Karpas-422 (cell line): ENCODE results near the gene MTMR8. TPM values are rescaled to one million over a fixed set of nuclear protein-coding genes. Genes with fewer than 3 reads are reported as not detected.

Source experiments
- DNase-seq: peaks from one replicate; pipeline ENCODE4 v3.0.0-alpha.2; 2015
- H2AFZ ChIP-seq: fragments of 200-600 bp; sonication (generic); 2 replicates; pipeline ENCODE4 v1.6.1; 2014; ENCODE audit warnings: antibody characterized with exemption, low read length, mixed read lengths
- H3K27ac ChIP-seq: fragments of 200-600 bp; sonication (generic); 2 replicates; pipeline ENCODE4 v1.5.1; 2014; ENCODE audit warnings: mild to moderate bottlenecking, low read length, moderate library complexity
- H3K27me3 ChIP-seq: fragments of 200-600 bp; sonication (generic); 2 replicates; pipeline ENCODE4 v1.6.1; 2014; ENCODE audit warnings: low read length, mixed read lengths
- H3K36me3 ChIP-seq: fragments of 200-600 bp; sonication (generic); 2 replicates; pipeline ENCODE4 v1.6.1; 2014; ENCODE audit warnings: low read length, mixed read lengths; ENCODE audit not compliant: insufficient read depth
- H3K4me1 ChIP-seq: fragments of 200-600 bp; sonication (generic); 2 replicates; pipeline ENCODE4 v1.6.1; 2014; ENCODE audit warnings: mild to moderate bottlenecking, low read length, mixed read lengths
- H3K4me2 ChIP-seq: fragments of 200-600 bp; sonication (generic); 2 replicates; pipeline ENCODE4 v1.6.1; 2014; ENCODE audit warnings: low read length, low read depth, mild to moderate bottlenecking; ENCODE audit not compliant: poor library complexity, severe bottlenecking
- H3K4me3 ChIP-seq: fragments of 200-600 bp; sonication (generic); 2 replicates; pipeline ENCODE4 v1.5.1; 2014; ENCODE audit warnings: mild to moderate bottlenecking, antibody characterized with exemption, low read length, mixed read lengths
- H3K79me2 ChIP-seq: fragments of 200-600 bp; sonication (generic); 2 replicates; pipeline ENCODE4 v1.6.1; 2014; ENCODE audit warnings: mild to moderate bottlenecking, low read length, mixed read lengths
- H3K9ac ChIP-seq: fragments of 200-600 bp; sonication (generic); 2 replicates; pipeline ENCODE4 v1.6.0; 2014; ENCODE audit warnings: low read length
- H3K9me2 ChIP-seq: fragments of 200-600 bp; sonication (generic), shearing (Covaris generic); replicated peaks from 2 replicates; pipeline ENCODE4 v1.6.0; 2014; ENCODE audit warnings: mild to moderate bottlenecking, low read length, moderate library complexity; ENCODE audit not compliant: insufficient read depth
- H3K9me3 ChIP-seq: fragments of 300-700, 200-600 bp; sonication (generic); 2 replicates; pipeline ENCODE4 v1.6.1; 2014; ENCODE audit warnings: low read length, mixed read lengths
- H4K20me1 ChIP-seq: fragments of 200-600 bp; sonication (generic); 2 replicates; pipeline ENCODE4 v1.6.1; 2014; ENCODE audit warnings: mild to moderate bottlenecking, antibody characterized with exemption, low read length, low read depth; ENCODE audit not compliant: insufficient read depth
- total RNA-seq: library from RNA; depleted of rRNA; stranded (reverse); fragments of >200 nt; shearing (Covaris generic); gene quantifications from 2 replicates; pipeline ENCODE4 v1.2.3, GENCODE V29; 2014; ENCODE audit warnings: low replicate concordance; rRNA removed

Gene MTMR8
- total RNA-seq, 1 experiment from 2014 or later = 4.6 TPM

DNA sequence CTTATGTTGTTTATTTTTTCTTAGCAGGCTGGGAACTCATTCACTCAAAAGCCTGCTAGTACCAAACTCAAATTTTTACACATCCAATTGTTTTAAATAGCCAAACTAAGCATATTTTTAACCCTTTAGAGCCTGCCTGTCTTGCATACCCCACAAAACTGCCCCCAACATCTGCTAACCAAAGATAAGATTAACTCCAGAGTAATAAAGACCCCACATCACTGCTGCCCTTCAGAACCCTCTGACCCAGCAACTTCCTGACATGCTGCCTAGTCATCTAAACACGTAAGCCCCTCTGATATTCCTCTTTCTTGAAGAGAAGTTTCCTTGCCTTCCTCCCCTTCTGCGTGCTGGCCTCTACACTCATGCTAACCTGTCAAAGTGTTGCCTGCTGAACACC is 104.1 kb downstream of the MTMR8 start:
- Histone ChIP-seq H3K27ac (no peak overlapping the region), H3K79me2 (no peaks in the 10 kb centered on the region), H3K4me2 (no peak overlapping the region), H2AFZ (no peak overlapping the region), H3K9me3 (no peaks in the 10 kb centered on the region), H3K36me3 (no peaks in the 10 kb centered on the region), H3K4me3 (no peak overlapping the region), H3K9me2 (no peaks in the 10 kb centered on the region), H3K9ac (no peak overlapping the region), H3K4me1 (no peaks in the 10 kb centered on the region), H4K20me1 (no peaks in the 10 kb centered on the region), H3K27me3 (no peaks in the 10 kb centered on the region)
- no peak for DNase-seq

DNA sequence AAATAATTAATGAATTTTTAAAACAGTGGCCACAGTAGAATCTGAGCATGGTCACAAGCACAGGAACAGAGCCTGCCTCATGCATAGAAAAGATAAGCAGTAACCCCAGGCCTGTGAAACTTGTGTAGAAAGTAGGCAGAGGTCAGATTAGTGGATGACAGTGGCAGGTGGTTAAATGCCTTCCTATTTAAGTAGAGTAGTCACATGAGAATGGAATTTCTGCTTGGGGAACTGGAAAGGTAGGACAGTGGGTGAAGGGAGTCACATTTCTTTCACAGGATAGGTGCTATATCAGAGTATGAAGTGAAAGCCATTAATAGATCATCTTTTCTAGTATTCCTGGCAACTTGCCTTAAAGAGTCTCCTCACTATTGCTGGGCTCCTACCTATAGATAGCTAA is 130.0 kb downstream of the MTMR8 start:
- Histone ChIP-seq H3K4me3 (no peak overlapping the region), H3K4me2 (no peak overlapping the region), H4K20me1 (no peaks in the 10 kb centered on the region), H3K27me3 (no peaks in the 10 kb centered on the region), H3K36me3 (no peaks in the 10 kb centered on the region), H3K4me1 (no peaks in the 10 kb centered on the region), H3K9ac (no peak overlapping the region), H2AFZ (no peak overlapping the region), H3K79me2 (no peaks in the 10 kb centered on the region), H3K9me3 (0 out of 2 replicates have a peak, but pooled peaks cover 8% of the 10 kb centered on the region), H3K9me2 (no peaks in the 10 kb centered on the region), H3K27ac (no peak overlapping the region)
- no peak for DNase-seq

DNA sequence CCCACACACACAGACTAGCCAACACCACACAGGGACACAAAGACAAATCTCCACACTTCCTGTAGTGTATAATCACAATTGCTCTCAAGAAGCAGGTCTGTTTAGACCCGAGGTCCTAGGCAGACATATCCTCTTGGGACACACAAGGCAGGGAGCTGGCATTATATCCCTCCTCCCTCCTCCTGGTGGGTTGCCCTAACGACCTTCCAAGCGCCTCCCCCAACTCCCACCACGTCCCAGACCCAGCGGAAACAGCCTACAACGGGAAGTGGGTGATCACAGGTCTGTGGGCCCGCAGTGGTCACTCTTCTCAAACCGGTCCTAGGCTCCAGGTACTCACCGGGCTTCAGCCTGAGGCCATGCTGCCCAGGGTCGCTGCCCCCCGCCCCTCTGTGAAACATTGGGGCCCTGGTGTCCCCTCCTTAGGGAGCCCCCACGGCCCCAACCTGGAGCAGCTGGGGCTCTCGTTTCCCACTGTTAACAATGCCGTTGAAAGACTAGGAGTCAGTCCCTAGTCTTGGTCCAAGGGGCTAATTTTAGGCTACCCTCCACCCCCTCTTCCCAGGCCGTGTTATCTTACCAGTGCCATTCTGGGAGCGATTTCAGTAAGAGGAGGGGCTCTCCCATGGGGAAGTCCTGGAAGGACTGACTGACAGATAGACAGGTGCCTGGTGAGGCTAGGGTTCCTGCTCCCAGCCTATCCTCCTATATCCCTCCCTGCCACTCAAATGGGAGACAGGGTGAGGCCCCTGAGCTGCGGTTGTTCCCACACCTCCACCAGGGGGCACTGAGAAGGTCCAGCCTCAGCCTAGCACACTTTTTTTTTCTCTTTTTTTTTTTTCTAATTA is 164.9 kb downstream of the MTMR8 start, which contains the start of gene ASB12:
Gene ASB12, minus strand, starts transcription at position 485 of the 848 bp plus-strand sequence. CDS start 4,957 bp downstream, outside the sequence.
- no peaks in the 10 kb centered on the region for H3K4me1 ChIP-seq
- no peak for DNase-seq
- H3K9me2 ChIP-seq = no peaks in the 10 kb centered on the region
- H3K4me3 ChIP-seq = no peak within 1 kb of the TSS
- H4K20me1 ChIP-seq = no peaks in the 10 kb centered on the region
- no peaks in the 10 kb centered on the region for H3K79me2 ChIP-seq
- H2AFZ ChIP-seq = no peak within 1 kb of the TSS
- H3K27ac ChIP-seq = no peak within 1 kb of the TSS
- H3K27me3 ChIP-seq = no peaks in the 10 kb centered on the region
- H3K9ac ChIP-seq = no peak within 1 kb of the TSS
- H3K9me3 ChIP-seq = no peaks in the 10 kb centered on the region
- H3K36me3 ChIP-seq = no peaks in the 10 kb centered on the region
- H3K4me2 ChIP-seq = no peak within 1 kb of the TSS

DNA sequence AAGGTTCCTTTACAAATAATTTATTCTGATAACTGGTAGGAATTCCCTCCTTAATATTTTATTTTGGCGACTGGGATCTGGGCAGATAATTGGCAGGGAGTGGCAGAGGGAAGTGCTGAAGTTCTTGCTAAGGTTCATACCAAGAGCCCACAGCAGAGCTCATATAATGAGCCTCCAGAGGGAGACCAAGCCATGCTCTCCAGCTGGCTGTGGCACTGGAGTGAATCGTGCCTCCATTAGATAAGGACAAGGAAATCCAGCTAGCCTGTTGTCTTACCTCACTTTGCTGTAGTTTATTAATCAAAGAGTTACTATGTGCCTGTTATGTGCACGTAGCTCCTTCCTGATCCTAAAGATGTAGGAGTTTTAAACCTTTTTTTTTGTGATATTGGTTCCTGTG is 166.1 kb downstream of the MTMR8 start:
- no peaks in the 10 kb centered on the region for H3K27me3 ChIP-seq
- no peak overlapping the region for H3K4me3 ChIP-seq

More for the DNA sequence above, 166.1 kb downstream of the MTMR8 start:
- no peak overlapping the region for H3K4me2 ChIP-seq
- H3K9me2 ChIP-seq = no peaks in the 10 kb centered on the region
- H2AFZ ChIP-seq = no peak overlapping the region
- H3K9ac ChIP-seq = no peak overlapping the region
- no peak for DNase-seq
- H3K79me2 ChIP-seq = no peaks in the 10 kb centered on the region
- H3K27ac ChIP-seq = no peak overlapping the region
- no peaks in the 10 kb centered on the region for H3K9me3 ChIP-seq
- no peaks in the 10 kb centered on the region for H3K36me3 ChIP-seq
- H3K4me1 ChIP-seq = no peaks in the 10 kb centered on the region
- H4K20me1 ChIP-seq = no peaks in the 10 kb centered on the region

Other genes with a start within 250 kb of the MTMR8 start
- gene AMER1, start 189.7 kb downstream of the MTMR8 start, total RNA-seq = 3.1 and 4.4 TPM in 2 replicates
- gene ASB12, start 164.8 kb downstream of the MTMR8 start, total RNA-seq = 0.41 and 0.51 TPM in 2 replicates